Parathyroid adenoma (tissue), 2 donors: Measurements from ENCODE around the gene NR1D2.

Experiments
- H2AFZ ChIP-seq: fragments of 300-600 bp; sonication (generic); one replicate; pipeline ENCODE4 v1.7.0; 2017; ENCODE audit warnings: antibody characterized with exemption, mild to moderate bottlenecking
- H3K27ac ChIP-seq: fragments of 300-600 bp; sonication (generic); one replicate; pipeline ENCODE4 v1.7.0; 2017
- H3K27me3 ChIP-seq: fragments of 300-600 bp; sonication (generic); one replicate; pipeline ENCODE4 v1.7.0; 2017; ENCODE audit warnings: low read length; ENCODE audit not compliant: control insufficient read depth, insufficient read depth
- H3K36me3 ChIP-seq: fragments of 300-600 bp; sonication (generic); one replicate; pipeline ENCODE4 v1.7.0; 2017; ENCODE audit warnings: low read length; ENCODE audit not compliant: control insufficient read depth, insufficient read depth
- H3K4me1 ChIP-seq: fragments of 300-600 bp; sonication (generic); one replicate; pipeline ENCODE4 v1.7.0; 2017; ENCODE audit warnings: control low read depth
- H3K4me2 ChIP-seq: fragments of 300-600 bp; sonication (generic); one replicate; pipeline ENCODE4 v1.7.0; 2017; ENCODE audit warnings: low read length
- H3K4me3 ChIP-seq: fragments of 300-600 bp; sonication (generic); one replicate; pipeline ENCODE4 v1.7.0; 2017; ENCODE audit warnings: low read depth, low read length
- H3K79me2 ChIP-seq: fragments of 300-600 bp; sonication (generic); one replicate; pipeline ENCODE4 v1.7.0; 2017; ENCODE audit warnings: control low read depth
- H3K9ac ChIP-seq: fragments of 300-600 bp; sonication (generic); one replicate; pipeline ENCODE4 v1.7.0; 2017; ENCODE audit warnings: mild to moderate bottlenecking
- H3K9me3 ChIP-seq: fragments of 300-600 bp; sonication (generic); one replicate; pipeline ENCODE4 v1.7.0; 2017; ENCODE audit warnings: low read length; ENCODE audit not compliant: control insufficient read depth
- CTCF ChIP-seq: fragments of 300-600 bp; sonication (generic); IDR thresholded peaks from one replicate; pipeline ENCODE4 v1.7.0; 2017; ENCODE audit warnings: antibody characterized with exemption, mild to moderate bottlenecking
- donor health status: primary hyperparathyroidism.

NR1D2 gene

GRCh38 chr3:23940775-23941174 is 4.3 kb upstream of the NR1D2 start:
- no peaks in the 10 kb centered on the region for H3K9me3 ChIP-seq
- no peaks in the 10 kb centered on the region for H3K27me3 ChIP-seq
- TF ChIP-seq CTCF, result no peak
- H3K4me2 ChIP-seq, result no peak overlapping the region
- H3K4me3 ChIP-seq, result no peak overlapping the region
- no peak overlapping the region for H3K9ac ChIP-seq
- H2AFZ ChIP-seq, result no peak overlapping the region
- H3K36me3 ChIP-seq, result no peaks in the 10 kb centered on the region
- H3K79me2 ChIP-seq, result no peaks in the 10 kb centered on the region
- H3K4me1 ChIP-seq, result peaks cover 4% of the 10 kb centered on the region
- H3K27ac ChIP-seq, result no peak overlapping the region

- H3K27me3 ChIP-seq, result no peaks in the 10 kb centered on the region
- H3K4me1 ChIP-seq, result peaks cover 4% of the 10 kb centered on the region
These were observed 3.6 kb upstream of the NR1D2 start for GRCh38 chr3:23941440-23941839.

GRCh38 chr3:23942546-23942945 is 2.5 kb upstream of the NR1D2 start:
- Histone ChIP-seq H3K4me3 (no peak overlapping the region), H3K9ac (no peak overlapping the region), H3K36me3 (no peaks in the 10 kb centered on the region), H3K27ac (no peak overlapping the region), H2AFZ (no peak overlapping the region), H3K9me3 (no peaks in the 10 kb centered on the region), H3K79me2 (peaks cover 4% of the 10 kb centered on the region), H3K27me3 (no peaks in the 10 kb centered on the region), H3K4me1 (peaks cover 10% of the 10 kb centered on the region), H3K4me2 (no peak overlapping the region)
- no peak for TF ChIP-seq CTCF

More at GRCh38 chr3:23941440-23941839, 3.6 kb upstream of the NR1D2 start:
- H3K9me3 ChIP-seq, result no peaks in the 10 kb centered on the region
- no peak overlapping the region for H3K4me2 ChIP-seq
- no peak overlapping the region for H2AFZ ChIP-seq
- H3K9ac ChIP-seq, result no peak overlapping the region
- H3K27ac ChIP-seq, result no peak overlapping the region
- H3K36me3 ChIP-seq, result no peaks in the 10 kb centered on the region
- H3K4me3 ChIP-seq, result no peak overlapping the region
- TF ChIP-seq CTCF, result no peak
- H3K79me2 ChIP-seq, result no peaks in the 10 kb centered on the region

- Histone ChIP-seq H3K9ac (no peak overlapping the region), H2AFZ (peak overlapping the region; percentile 74), H3K27ac (peak overlapping the region; percentile 22), H3K9me3 (no peaks in the 10 kb centered on the region), H3K4me2 (peak overlapping the region; percentile 78), H3K27me3 (no peaks in the 10 kb centered on the region), H3K36me3 (no peaks in the 10 kb centered on the region), H3K4me3 (peak overlapping the region; percentile 59), H3K79me2 (peaks cover 18% of the 10 kb centered on the region), H3K4me1 (peaks cover 13% of the 10 kb centered on the region)
- TF ChIP-seq CTCF, result no peak
These were observed 891 bp upstream of the NR1D2 start for GRCh38 chr3:23944007-23944783.

GRCh38 chr3:23945663-23945912 is 502 bp downstream of the NR1D2 start:
- no peak overlapping the region for H3K4me2 ChIP-seq
- peak overlapping the region; percentile 77 for H3K27ac ChIP-seq
- no peak overlapping the region for H3K9ac ChIP-seq
- no peaks in the 10 kb centered on the region for H3K27me3 ChIP-seq
- peaks cover 25% of the 10 kb centered on the region for H3K4me1 ChIP-seq
- no peak overlapping the region for H2AFZ ChIP-seq
- H3K79me2 ChIP-seq, result peaks cover 28% of the 10 kb centered on the region
- no peaks in the 10 kb centered on the region for H3K9me3 ChIP-seq
- peak overlapping the region; percentile 38 for H3K4me3 ChIP-seq
- no peaks in the 10 kb centered on the region for H3K36me3 ChIP-seq
- TF ChIP-seq CTCF, result no peak
